Activated T-cell treated with anti-CD3 and anti-CD28 coated beads, Interleukin-2, amount 50 U/mL, for 1 hour (primary cell): Measurements from ENCODE around the gene PPBP.

ENCODE experiments used
- DNase-seq: peaks from one replicate; pipeline ENCODE4 v3.0.0-alpha.2; 2020

The PPBP gene, protein sequence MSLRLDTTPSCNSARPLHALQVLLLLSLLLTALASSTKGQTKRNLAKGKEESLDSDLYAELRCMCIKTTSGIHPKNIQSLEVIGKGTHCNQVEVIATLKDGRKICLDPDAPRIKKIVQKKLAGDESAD

DNA sequence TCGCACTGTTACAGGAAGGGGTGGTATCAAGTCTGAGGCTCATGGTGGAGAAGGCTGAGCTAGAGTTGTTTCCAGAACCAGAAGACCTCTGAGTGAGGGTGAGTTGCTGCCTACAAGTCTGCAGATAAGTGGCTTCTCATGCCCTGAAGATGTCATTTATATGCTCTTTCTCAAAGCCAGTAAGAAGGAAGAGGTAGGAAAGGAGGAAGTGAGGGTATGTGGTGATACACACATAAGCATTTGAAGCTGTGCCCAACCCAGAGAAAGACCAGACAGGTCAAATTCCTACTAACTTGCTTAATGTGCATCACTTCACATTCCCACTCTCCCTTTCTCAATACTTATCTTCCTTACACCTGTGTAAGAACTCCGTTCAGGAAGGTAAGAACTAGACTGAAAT is at the start of gene PPBP:
Gene PPBP (minus strand): TSS at position 130 of the 400 bp plus-strand sequence. CDS start 87 bp downstream, at position 43.
- DNase-seq = no peak

DNA sequence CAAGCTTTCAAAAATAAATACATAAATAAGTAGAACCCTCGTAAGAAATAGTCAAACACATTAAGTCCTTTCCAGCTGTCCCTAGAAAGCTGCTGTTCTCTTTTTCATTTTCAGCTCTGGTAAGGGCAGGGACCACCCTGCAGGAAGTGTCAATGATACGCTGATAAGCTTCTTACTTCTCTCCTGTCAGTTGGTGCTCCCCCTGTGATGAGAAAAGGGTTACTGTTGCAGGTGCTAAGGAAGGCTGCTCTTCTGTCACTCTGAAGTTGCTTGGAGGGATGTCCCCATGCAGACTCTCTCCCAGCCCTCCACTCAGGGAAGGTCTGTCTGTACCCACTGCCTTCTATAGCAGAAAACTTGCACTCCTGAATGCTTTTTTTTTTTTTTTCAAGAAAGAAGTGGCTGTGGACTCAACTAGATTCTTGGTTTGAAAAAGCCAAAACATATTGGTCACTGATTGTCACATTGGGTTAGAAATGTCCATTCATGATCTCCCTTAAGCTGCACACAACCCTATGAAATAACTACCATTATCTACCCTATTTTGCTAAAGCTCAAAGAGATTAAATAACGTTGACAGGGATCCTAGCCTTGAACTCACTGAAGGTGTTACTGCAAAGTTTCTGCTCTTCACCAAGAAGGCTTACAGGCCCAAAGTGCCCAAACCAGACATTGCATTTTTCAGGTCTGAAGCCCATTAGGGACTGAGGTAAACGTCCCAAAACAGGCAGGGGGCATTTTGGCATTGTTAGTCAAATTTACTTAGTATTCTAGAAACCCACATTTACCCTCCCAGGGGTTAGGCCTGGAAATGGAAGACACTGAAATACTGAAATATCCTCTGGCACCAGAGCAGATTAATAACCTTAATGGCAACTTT is 49.3 kb upstream of the PPBP start:
- no peak for DNase-seq

DNA sequence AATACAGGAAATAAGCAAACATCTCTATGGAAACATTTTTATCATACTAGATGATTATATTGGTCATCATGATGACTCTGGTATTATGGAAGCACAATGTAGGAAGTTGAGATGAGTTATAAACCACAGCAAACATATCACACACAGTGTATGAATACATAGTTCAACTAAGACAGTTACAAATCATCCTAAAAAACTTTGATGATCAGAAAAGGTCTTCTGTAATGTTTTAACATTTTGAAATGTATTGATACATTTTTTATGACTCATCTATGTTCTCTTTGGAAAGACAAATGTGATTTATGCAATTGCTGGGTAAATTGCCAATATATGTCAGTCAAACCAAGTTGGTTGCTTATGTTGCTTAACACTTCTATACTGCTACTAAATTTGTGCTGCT is 45.7 kb upstream of the PPBP start:
- no peak for DNase-seq

DNA sequence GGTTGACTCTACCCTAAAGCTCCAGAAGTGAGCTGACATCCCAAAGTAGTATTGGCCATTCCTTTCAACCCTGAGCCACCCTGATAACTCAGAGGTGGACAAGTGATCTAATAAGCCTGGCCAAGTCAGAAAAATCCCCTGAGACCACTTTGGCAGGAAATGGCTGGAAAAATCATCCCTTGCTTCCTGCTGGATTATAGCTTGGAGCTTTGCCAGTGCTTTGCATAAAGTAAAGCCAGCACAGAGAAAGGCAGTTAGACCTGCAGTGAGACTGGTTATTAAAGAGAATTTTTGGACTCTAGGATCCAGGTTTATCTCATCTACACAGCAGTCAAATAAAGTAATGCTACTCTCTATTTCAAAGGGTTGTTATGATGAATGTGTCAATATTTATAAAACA is 44.1 kb upstream of the PPBP start:
- no peak for DNase-seq

DNA sequence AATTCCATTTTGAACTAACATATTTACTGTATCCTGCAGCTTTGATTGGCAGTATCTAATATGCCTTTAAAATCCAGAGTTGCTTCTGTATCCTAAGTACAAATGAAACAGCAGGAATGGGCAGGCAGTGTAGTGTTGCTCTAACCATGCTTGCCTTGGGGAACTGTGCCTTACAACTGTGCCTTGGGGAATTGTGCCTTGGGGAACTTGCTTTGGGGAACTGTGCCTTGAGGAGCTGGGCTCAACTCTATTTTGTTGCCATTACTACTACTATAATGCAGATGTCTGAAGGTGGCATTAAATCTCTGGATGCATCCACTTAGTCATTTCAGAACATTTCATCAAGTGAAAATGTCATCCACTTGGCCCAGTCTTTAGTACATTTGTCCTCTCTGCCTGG is 43.6 kb upstream of the PPBP start:
- DNase-seq = no peak

DNA sequence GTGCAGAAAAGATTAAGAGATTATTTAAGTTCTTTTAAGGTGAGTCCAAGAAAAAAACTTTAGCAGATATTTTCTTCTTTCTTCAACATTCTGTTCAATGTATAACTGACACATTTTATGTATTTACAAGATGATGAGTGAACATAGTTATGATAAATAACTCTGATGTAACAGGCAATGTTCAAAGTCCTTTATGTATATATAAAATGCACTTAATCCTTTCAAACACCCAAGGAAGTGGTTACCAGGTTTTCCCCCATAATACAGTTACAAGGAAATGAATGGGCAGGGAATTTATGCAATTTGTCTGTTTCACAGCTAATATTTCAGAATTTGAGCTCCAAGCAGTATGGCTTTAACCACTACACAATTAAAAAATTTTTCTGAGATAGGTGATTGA is 42.3 kb upstream of the PPBP start:
- DNase-seq = no peak

DNA sequence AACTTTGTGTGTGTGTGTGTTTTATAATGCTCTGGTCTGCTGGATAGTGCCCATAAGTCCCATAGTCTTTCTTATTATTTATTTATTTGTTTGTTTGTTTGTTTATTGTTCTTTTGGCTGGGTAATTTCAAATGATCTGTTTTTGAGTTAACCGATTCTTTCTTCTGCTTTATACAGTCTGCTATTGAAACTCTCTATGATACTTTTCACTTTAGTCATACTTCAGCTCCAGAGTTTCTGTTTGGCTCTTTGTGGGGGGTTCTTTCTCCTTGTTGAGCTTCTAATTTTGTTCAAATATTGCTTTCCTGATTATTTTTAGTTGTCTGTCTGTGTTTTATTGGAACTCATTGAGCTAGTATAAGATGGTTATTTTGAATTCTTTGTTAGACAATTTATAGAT is 40.5 kb upstream of the PPBP start:
- no peak for DNase-seq

DNA sequence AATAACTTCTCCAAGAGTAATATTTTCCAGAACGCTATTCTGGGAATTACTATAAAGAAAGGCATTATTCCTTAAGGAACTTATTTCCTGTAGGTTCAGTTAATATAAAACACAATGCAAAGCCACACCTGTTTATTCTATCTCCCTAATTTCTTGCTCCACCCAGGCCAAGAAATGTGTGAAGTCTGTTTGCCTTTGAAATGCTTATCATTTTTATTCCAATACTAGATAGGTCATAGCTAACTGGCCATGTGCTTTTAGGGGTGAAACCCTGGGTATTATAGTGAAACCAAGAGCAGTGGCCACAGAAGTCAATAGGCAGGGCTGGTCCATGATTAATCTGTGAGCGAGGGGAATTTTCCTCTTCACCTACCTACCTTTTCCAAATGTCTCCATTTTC is 35.7 kb upstream of the PPBP start:
- DNase-seq = no peak

DNA sequence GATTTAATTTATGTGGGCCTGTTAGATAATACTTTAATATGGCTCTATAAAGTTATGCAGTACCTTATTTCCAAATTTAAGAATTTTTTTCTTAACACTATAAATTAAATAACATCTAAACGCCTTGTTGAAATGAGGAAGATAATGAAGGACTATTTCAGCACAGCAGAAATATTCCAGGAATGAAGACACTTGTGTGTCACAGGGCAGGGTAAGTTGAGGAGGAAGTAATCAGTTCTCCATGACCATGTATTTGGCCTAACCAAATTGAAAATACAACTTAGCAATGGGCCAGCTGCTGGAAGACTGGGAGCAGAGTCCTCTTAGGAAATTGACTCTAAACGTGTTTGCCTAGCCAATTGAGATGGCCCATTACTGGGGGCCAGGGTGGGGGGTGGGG is 33.6 kb upstream of the PPBP start:
- no peak for DNase-seq

DNA sequence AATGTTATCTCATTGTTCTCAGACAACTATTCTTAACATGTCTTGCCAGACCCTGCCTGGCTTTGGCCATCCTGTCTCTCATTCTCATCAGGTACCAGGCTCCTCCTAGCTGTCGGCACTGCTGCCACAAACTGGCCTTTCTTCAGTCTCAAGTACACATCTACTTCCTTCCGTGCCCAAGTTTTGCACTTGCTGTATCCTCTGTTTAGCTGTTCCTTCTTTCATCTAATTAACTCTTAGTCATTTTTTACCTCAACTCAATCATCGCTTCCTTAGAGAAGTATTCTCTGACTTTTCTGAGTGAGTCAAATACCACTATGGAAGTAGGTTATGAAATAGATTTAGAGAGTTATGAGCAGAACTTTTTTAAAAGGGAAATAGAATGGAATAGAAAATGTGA is 30.8 kb upstream of the PPBP start:
- DNase-seq = no peak

DNA sequence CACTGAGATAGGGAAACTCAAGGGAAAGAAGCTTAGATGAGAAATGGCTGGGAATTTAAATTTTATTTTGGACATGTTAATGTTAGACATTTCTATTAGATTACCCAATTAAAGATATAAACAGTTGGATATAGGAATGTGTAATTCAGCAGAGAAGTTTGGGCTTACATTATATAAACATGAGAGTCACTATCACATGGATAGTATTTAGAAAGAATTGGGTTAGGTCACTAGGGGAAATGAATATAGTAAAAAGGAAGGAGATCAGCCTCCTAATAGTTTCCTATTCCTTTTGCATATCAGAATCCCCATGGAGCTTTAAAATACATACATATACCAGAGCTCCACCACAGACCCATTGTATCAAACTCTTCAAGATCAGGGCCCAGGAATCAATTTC is 30.1 kb upstream of the PPBP start:
- no peak for DNase-seq

DNA sequence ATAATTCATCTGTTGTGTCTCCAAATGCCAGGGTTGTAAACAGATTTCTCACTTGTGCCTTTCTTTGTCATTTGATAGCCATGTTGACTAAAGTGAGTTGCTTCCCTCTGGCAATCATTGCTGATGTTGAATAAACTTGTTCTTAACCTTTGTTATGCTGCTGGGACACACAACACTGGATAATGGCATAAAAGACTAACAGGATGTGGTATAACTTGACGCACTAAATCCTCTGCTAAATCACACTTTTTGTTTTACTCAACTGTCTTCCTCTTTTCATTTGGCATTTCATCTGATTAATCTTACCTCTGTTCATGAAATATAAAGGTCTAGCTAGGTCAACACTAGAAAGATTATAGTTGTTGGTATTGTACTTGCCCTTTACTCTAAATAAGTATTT is 28.1 kb upstream of the PPBP start:
- DNase-seq = no peak

DNA sequence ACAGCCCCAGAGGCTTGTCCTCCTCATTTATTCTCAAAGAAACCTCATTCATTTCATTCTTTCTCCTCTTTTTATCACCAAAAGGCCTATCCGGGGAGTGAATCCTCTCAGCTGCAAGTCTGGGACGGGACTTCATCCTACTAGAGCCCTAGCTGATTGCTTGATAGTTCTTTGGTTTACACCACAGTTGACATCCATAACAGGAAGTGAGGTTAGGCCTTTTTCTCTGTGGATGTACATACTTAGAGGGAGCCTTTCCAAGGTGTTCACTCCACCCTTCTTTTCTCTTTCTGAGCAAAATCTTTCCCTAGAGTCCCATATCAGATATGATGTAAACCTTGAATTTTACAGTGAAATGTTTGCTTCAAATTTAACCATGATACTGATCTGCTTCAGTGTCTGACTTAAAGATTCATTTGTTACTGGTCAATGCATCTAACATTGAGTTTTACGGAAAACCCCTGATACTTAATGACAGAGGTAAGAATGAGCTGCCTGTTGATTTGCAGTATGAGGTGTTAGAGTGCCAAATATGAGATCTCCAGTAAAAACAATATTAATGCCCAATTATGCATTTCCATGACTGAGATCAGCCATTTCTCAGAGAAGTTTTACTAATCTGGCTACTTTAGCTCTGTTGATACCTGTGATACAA is 27.3 kb upstream of the PPBP start:
- DNase-seq = no peak

DNA sequence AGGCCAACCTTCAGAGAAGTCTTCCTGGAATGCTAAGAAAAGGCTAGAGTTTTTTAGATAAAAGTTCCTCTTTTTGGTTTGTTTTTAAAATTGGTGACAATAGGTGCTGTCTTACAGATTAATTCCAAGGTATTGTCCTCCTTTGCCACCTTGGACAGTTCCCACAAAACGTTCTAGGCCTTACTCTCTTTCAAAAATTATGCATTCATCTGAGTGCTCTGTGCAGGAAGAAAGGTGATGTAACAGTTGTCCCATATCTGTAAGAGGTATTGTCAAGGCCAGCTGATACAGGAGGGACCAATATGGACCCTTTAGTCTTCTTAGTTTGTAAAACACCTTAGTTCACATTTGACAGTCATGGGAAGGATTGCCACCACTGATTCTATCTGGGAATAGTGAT is 26.3 kb upstream of the PPBP start:
- DNase-seq = no peak

DNA sequence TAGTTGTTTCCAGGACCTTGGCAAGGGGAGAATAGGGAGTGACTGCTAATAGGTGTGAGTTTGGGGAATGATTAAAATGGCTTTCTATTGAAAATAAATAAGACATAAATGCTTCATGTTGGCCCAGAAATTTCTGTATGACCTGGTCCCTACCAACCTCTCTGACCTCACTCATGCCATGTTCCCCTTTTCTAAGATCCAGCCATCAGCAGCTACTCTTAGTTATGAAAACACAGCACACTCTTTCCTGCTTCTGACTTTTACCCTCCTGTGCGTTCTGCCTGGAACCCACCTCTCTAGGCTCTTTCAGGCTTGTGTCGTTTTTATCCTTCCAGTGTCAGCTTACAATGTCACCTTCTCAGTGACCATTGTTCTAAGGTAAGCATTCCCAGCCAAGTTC is 25.3 kb upstream of the PPBP start:
- DNase-seq = no peak

DNA sequence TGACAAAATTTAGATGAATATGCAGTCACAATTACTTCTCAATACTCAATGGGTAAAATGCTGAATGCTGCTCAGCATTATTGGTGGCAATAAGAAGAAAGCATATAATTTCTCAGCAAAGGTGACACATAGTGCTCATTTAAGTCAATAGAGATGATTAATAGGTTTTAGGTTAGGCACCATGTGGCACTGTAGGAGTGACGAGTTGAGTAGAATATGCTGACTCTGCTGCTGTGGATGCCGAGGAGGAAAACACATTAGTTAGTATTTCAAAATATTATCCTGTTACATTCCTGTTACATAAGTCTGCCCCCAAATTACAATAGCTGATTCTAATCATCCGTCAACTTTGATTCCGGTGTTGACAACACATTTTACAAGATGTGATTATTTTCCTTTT is 24.1 kb upstream of the PPBP start:
- DNase-seq = no peak

DNA sequence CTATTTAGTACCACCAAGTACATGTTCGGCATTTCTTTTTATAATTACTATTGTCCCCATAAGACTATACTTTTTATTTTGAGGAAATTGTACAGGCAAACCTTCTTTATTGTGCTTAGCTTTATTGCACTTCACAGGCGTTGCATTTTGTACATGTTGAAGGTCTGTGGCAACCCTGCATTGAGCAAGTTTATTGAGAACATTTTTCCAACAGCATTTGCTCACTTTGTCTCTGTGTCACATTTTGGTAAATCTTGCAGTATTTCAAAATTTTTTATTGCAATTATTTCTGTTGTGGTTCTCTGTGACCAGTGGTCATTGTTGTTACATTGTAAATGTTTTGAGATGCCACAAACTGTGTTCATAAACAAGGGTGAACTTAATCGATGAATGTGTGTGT is 21.3 kb upstream of the PPBP start:
- DNase-seq = no peak

DNA sequence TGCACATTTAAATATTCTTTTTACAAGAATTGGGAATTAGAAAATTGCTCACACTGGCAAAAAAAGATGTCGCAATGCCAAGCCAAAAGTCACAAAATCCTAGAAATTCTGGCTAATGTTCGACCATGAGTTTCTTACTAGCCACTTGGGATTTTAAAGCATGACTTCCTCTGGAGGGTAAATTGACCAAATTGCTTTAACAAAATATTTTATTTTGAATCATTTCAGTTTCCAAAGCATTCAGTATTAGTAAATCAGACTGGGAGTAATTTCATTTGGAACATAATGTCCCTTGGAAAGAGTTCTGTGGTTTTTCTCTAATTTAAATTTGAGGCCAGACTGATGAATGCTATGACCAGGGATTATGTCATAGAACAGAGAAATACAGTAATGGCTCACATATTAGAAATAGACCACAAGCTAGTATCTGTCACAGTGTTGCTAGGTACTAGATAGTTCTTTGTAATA is 18.1 kb upstream of the PPBP start:
- DNase-seq = no peak

DNA sequence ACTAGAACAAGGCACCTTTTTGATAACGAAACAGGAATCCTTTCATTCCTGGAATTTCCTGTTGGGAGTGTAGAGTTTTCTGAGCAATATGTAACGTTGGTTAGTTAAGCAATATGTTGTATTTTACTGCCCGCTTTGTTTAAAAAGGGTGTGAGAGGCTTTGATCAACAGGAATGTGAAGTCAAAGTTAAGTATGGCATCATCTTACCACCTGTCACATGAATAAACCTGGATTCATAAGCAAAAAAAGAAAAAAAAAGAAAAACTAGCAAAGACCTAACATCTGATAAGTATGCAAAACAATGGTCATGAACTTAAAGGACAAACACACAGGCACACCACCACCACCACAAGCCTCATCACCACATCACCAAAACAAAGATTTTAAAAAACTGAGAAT is 17.5 kb upstream of the PPBP start:
- DNase-seq = no peak

DNA sequence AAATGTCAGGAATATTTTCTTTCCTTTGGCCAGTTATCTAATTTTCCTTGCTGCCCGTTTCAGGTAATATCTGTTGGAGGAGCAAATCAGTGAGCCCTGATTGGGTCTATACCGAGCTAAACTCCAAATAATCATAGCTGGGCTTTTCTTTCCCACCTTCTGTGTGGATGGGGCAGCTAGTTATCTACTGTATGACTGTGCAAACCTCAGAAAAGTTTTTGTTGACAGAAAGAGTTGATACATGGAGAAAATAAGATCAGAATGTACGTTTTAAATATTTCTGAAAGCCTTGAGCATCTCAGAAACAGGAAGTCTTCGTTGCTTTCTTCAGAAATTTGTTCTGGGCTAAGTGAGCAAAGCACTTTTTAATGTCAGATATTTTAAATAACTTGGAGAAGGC is 16.7 kb upstream of the PPBP start:
- no peak for DNase-seq

DNA sequence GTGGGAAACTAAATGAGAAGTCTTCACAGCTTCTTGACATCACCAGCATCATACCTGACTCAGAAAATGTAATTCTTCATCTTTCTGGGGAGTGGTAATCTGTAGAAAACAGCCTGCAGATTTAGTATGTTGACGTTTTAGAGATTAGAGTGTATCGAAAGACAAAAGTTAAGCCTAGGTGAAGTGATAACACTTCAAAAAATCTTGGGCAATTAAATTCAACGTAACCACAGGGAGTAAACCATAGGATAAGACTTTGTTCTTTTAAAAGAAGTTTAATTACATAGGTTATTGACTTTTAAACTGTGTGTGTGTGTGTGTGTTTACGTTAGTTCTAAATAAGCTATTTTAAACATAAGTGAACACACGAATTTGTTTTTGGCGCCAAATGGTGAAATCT is 12.3 kb upstream of the PPBP start:
- no peak for DNase-seq

DNA sequence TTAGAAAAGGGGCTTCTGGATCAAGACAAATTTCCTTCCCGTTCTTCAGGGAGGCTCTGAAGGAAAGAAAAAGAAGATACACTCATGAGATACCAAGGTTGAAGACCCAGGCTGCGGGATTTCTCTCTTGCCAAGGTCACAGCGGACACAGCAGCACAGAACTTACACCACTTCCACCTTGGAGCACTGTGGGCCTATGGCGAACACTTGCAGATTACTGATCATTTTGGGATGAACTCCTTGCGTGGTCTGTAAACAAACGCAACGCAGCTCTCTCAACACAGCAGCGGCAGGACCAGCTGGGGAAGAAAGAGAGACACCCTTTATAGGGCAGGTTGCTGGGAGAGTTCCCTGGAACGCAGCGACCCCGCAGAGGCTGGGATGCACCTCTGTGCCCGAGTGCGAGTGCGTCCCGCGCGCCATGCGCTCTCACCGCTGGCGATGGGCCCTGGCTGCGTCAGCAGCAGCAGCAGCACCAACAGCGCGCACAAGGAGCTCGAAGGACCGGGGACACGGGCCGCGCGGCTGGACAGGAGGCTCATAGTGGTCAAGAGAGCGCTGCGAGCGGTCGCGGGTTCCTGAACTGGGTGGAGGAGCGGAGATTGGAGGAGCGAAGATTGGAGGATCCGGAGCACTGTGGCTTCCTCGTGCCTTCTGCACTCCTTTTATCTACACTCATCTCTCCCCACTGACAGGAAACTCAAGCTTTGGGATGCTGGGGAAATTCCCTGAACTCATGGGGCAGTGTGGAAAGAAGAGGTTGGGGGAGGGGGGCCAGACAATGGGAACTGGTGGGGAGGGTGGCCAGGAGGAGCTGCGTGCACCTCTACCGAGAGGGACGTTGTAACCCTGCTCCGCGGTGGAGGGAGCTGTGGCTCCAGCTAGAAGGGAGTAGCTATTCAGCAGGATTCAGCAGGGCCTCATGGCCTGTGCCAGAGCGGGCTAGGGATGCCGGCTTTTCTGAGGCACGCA is 10.3 kb upstream of the PPBP start, which contains the start of gene CXCL5:
Gene CXCL5 (minus strand): TSS at position 638 of the 972 bp plus-strand sequence. CDS start 96 bp downstream, at position 542.
- no peak for DNase-seq

DNA sequence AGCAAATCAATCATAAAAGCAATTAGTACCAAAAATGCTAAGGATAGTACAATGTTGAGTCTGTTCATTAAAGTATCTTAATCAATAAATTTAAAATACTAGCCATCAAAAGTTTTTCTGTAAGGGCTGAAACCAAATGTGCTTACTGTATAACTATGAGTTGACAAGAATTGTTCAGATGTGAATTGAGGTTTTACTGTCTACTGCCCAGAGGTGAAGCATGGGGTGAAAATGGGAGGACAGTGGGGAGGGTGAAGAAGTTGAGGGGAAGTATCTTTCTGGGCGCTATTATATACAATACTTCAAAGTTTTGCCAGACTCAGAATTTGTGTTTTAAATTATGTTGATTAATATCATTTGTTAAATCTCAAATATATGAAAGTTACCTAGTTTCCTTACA is 4.1 kb upstream of the PPBP start:
- no peak for DNase-seq
